Jurkat, Clone E6-1 (cell line): Measurements from ENCODE around the gene ZNF469.

Source experiments
- DNase-seq: peaks from one replicate; pipeline ENCODE4 v3.0.0-alpha.2; 2011; ENCODE audit warnings: low read depth, low spot score
- H3K4me3 ChIP-seq: 2 replicates; pipeline ENCODE4 v1.5.1; 2011; ENCODE audit warnings: mild to moderate bottlenecking, low read length, control low read depth, moderate library complexity

ZNF469 gene

DNA sequence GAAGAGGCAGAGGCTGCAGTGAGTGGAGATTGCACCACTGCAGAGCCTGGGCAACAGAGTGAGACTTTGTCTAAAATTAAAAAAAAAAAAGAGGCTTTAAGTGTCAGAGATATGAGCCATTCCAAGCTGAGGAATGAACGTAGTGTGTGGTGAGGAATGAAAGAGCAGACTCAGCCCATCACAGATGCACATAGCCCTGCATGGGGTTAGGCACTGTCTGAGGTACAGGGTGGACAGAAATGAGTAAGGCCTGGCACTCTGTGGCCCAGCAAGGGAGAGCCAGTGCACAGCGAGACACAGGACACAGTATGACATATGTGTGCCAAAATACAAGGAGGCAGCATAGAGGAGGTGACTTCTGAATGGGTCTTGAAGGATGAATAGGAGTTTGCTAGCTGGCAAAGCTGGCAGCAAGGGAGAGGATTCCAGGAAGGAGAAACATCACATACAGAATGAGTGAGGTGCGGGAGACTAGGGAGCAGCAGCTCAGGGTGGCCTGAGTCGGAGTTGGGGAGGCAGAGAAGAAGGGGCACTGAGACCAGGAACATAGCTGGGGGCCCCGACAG, 8.7 kb upstream of the ZNF469 start:
- H3K4me3 ChIP-seq = no peak overlapping the region
- DNase-seq = no peak

DNA sequence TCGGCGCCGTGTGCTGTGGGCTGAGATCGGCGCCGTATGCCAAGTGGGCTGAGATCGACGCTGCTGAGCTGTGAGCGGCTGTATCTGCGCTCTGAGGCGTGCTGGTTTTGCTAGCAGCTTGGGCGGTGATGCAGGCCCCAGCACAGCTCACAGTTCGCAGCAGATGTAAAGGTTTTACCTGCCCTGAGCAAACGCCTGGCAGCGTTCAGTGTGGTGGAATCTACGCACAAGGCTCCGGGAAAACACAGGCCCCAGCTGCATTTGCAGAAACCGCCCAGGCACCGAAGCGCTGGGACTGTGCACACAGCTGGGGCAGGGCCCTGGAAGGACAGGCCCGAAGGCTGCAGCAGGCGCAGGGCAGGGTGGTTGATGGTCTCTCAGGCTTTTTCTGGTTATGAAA, 8.0 kb upstream of the ZNF469 start:
- no peak overlapping the region for H3K4me3 ChIP-seq
- DNase-seq = no peak

- no peak for DNase-seq
- H3K4me3 ChIP-seq = no peak overlapping the region
These were observed 7.4 kb upstream of the ZNF469 start for GRCh38 chr16:88375236-88375975.

- DNase-seq = no peak
- H3K4me3 ChIP-seq = no peak overlapping the region
These were observed 6.5 kb upstream of the ZNF469 start for GRCh38 chr16:88375996-88376834.

DNA sequence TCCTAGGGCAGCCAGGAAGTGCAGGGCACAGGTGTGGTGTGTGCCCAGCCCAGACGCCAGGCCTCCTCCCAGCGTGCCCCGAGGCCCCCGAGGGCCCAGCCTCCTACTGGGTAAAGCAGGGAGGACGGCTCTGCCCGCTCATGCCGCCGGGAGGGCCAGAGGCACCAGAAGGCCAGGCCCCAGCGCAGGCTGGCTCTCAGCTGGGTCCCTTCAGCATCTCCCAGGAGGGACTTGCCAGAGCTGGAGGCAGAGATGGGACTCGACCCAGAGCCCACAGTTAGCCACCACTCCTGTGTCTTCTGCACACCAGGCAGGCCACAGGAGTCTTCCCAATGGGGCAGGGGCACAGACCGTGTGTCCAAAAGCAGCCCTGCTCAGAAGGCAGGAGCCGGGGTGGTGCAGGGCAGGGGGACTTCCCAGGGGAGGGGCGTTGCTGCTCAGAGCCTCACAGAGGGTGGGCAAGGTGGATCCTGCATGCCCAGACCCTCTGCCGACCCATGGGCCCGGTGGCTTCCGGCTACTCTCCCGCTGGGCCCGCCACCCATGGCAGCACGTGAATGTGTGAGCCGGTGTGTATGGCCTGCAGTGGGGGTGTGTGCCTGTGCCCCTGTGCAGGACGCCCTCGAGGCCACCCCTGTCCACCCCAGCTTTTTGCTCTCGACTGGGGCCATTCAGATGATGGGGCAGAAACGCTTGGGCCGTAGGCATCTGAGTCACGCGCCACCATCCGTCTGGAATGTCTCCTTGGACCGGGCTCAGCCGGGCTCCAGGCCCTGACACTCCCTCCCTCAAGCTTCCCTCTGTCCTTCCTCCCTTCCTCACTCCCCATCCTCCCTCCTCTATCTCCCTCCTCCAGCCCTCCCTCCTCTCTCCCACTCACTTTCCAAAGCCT, 5.7 kb upstream of the ZNF469 start:
- no peak overlapping the region for H3K4me3 ChIP-seq
- DNase-seq = no peak

GRCh38 chr16:88377961-88378360, 4.8 kb upstream of the ZNF469 start:
- no peak overlapping the region for H3K4me3 ChIP-seq
- DNase-seq = no peak

GRCh38 chr16:88378401-88378800, 4.4 kb upstream of the ZNF469 start:
- DNase-seq = no peak
- no peak overlapping the region for H3K4me3 ChIP-seq

DNA sequence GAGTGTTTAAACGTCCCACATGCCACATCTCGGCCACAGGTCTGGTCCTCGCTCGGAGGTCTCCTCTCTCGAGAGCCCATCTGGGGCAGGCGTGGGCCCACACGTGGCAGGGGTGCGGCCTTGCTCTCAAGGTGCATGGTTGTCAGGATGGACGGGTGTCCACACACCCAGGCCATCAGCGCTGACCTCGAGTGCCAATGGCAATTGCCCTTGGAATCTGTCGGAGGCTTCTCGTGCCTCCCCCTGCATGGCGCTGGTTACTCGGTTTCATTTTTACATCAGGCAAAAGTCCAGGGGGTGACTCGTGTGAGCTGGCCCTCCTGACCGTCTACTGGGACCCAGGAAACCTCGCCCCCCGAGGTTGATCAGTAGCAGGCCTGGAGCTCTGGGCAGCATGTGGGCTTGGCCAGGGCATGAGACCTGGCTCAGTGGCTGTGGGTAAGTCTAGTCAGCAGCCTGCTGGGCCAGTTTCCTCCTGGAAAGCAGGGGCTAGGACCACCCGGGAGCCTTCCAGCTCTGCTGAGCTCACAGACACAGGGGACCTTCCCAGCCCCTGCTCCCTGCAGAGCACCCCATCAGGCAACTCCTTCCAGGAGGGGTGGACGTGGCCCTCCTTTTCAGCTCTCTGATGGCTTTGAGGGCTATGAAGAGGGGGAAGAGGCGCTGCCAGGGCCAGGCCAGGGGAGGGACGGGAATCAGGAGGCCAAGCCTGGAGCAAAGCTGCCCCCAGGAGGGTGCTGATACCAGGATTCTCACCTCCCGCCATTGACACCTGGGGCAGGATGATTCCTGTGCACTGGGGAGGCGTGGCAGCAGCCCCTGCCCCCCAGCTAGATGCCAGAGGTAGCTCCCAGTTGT, 3.7 kb upstream of the ZNF469 start:
- DNase-seq = no peak
- H3K4me3 ChIP-seq = no peak overlapping the region

DNA sequence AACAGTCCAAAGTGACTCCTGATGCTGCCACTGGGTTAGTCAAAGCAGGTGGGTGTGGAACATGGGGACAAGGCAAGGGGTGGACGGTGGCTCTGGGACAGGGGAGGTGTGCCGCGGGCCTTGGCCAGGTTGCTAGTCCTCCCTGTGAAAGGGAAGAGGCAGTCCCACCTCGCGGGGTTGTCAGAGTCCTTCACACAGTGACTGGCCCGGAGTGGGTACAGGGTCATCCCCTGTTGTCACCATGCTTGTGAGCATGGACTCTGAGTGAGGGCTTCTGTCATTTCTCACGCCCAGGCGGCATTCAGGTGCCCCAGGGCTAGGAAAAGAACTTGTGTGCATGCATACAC, 3.1 kb upstream of the ZNF469 start:
- DNase-seq = no peak
- no peak overlapping the region for H3K4me3 ChIP-seq

DNA sequence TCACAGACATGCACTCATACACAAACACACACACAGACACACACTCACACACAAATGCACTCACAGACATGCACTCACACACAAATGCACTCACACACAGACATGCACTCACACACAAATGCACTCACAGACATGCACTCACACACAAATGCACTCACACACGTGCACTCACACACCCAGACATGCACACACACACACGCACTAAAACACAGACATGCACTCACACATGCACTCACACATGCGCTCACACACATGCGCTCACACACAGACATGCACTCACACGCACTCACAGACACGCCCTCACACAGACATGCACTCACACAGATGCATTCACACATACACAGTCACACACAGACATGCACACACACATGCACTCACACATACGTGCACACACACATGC, 2.7 kb upstream of the ZNF469 start:
- no peak for DNase-seq
- H3K4me3 ChIP-seq = no peak overlapping the region

GRCh38 chr16:88380619-88381018, 2.1 kb upstream of the ZNF469 start:
- no peak overlapping the region for H3K4me3 ChIP-seq

DNA sequence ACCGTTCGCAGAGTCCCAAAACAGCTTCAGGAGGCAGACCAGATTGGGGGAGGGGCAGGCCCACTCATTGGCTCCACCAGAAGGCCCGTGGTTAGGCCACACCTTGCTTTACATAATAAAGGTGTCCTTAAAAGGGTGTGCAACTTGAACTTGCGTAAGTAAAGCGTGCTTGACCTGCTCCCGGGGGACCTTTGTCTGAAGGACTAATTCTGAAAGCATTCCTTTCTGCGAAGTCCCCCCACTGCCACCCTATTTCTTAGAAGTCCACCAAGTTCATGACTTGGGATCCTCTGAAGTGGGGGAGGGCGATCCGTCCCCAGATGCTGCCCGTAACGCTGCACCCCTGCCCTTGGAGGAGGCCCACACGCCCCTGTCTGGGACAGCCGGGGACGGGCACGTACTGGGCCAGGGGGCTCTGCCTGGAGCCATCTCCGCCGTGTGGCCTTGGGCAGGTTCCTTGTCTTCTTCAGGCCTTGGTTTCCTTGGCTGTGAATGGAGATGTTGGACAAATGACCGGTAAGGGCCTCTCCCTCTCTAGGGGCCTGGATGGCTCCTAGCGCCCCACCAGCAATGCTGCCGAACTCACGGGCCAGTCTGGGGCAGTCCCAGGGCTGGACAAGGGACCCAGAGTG, 823 bp upstream of the ZNF469 start:
- no peak for DNase-seq
- H3K4me3 ChIP-seq = no peak overlapping the region

More at GRCh38 chr16:88380619-88381018, 2.1 kb upstream of the ZNF469 start:
- no peak for DNase-seq

GRCh38 chr16:88383401-88384221, 852 bp downstream of the ZNF469 start:
- no peak overlapping the region for H3K4me3 ChIP-seq
- no peak for DNase-seq

DNA sequence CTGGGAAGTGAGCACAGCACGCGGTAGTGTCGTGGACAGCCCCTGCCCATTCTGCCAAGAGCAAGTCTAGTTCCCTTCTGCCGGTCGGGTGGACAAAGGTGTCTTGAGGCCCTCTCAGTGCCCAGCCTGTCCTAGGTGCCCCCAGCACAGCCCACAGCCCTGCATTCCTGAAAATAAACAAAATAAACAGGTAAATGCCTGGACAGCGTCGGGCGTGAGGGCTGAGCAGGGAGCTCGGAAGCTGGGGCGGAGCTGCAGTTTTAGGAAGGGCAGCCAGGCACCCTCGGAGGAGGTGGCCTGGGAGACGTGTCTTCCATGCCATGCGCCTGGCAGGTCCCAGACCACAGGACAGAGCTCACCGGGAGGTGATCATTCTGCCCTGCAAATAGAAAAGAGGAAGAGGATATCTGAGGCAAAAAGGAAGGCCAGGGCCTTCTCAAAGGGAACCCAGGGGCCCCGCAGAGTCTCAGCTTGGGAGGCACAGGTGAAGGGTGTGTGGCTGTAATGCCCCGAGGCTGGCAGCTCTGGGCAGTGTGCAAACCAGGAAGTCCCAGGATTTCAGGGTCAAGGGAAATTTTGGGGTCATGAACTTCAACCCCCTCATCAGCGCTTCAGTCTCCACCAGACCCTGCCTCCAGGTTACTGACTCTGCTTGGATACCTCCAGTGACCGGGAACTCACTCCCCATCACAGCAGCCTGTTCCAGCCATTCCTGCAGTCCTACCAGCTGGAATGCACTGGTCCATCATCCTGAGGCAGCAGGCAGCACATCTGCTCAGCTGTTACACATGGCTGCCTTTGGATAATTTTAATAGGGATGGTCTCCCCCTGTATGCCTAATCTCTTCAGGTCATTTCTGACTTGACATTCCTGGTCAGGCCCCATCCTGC, 1.7 kb downstream of the ZNF469 start:
- H3K4me3 ChIP-seq = no peak overlapping the region
- no peak for DNase-seq

DNA sequence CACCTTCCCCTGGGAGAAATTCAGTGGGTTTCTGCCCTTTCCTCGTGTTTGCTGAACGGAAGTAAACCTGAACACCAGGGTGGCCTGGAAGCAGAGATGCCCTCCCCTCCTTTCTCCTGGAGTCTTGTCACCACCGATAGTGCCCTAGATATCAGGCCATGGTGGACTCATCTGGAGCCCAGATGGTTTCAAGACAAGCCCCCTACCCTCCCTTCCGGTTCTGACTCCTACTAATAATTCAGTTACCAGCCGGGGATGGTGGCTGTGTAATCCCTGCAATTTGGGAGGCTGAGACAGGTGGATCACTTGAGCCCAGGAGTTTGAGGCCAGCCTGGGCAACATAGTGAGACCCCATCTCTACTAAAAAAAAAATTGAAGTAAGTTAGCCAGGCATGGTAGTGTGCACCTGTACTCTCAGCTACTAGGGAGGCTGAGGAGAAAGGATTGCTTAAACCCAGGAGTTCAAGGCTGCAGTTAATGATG, 2.4 kb downstream of the ZNF469 start:
- no peak for DNase-seq
- H3K4me3 ChIP-seq = no peak overlapping the region
